HG02973 (cell line): Measurements from ENCODE around the gene RAB41.
"Not testable (repeated sequence)": the region's sequence is repeated elsewhere in the genome, so short reads cannot be mapped to it uniquely, and the experiment has no call there.

Experiments
- ATAC-seq: cut with Tn5 transposase; IDR thresholded peaks from one replicate; pipeline ENCODE4 v1.9.1; 2021; ENCODE audit warnings: moderate library complexity; ENCODE audit not compliant: unreplicated experiment

Gene RAB41

GRCh38 chrX:70281951-70282350 lies at the start of gene RAB41:
TSS of gene RAB41 (plus strand) at chrX:70282172. CDS start at chrX:70282218, 46 bp downstream.
- ATAC-seq = no peak

GRCh38 chrX:70234355-70234754 lies 47.6 kb upstream of the RAB41 start, which contains the start of gene AWAT1:
TSS of gene AWAT1 (plus strand) at chrX:70234655. CDS start at chrX:70234696, 41 bp downstream.
- ATAC-seq = no peak

- ATAC-seq = no peak
Measured at GRCh38 chrX:70240751-70241150, 41.2 kb upstream of the RAB41 start.

GRCh38 chrX:70241501-70241900 lies 40.5 kb upstream of the RAB41 start:
- no peak for ATAC-seq

GRCh38 chrX:70243601-70244000 lies 38.4 kb upstream of the RAB41 start:
- ATAC-seq = not testable (repeated sequence)

- ATAC-seq = no peak
Measured at GRCh38 chrX:70244881-70245280, 37.1 kb upstream of the RAB41 start.

- ATAC-seq = no peak
Measured at GRCh38 chrX:70247252-70247651, 34.7 kb upstream of the RAB41 start.

- no peak for ATAC-seq
Measured at GRCh38 chrX:70252491-70252890, 29.5 kb upstream of the RAB41 start.

- no peak for ATAC-seq
Measured at GRCh38 chrX:70253377-70254062, 28.5 kb upstream of the RAB41 start.

GRCh38 chrX:70254063-70254400 lies 27.9 kb upstream of the RAB41 start:
- no peak for ATAC-seq

GRCh38 chrX:70254909-70255308 lies 27.1 kb upstream of the RAB41 start:
- no peak for ATAC-seq

- no peak for ATAC-seq
Measured at GRCh38 chrX:70255452-70255851, 26.5 kb upstream of the RAB41 start.

- ATAC-seq = no peak
Measured at GRCh38 chrX:70257423-70258288, 24.3 kb upstream of the RAB41 start.

GRCh38 chrX:70260104-70260503 lies 21.9 kb upstream of the RAB41 start, which contains the start of gene P2RY4:
TSS of gene P2RY4 (minus strand) at chrX:70260204. CDS start at chrX:70259624, 580 bp downstream.
- ATAC-seq = no peak

- ATAC-seq = no peak
Measured at GRCh38 chrX:70262952-70263567, 18.9 kb upstream of the RAB41 start.

- no peak for ATAC-seq
Measured at GRCh38 chrX:70264784-70265183, 17.2 kb upstream of the RAB41 start.

GRCh38 chrX:70268034-70268433 lies 13.9 kb upstream of the RAB41 start, which contains the start of gene ARR3:
TSS of gene ARR3 (plus strand) at chrX:70268334. CDS start at chrX:70269386, 1,052 bp downstream.
- no peak for ATAC-seq

GRCh38 chrX:70274029-70274428 lies 7.9 kb upstream of the RAB41 start:
- ATAC-seq = not testable (repeated sequence)

GRCh38 chrX:70279081-70279480 lies 2.9 kb upstream of the RAB41 start:
- ATAC-seq = no peak

GRCh38 chrX:70280573-70280972 lies 1.4 kb upstream of the RAB41 start:
- no peak for ATAC-seq

- no peak for ATAC-seq
Measured at GRCh38 chrX:70289168-70289792, 7.3 kb downstream of the RAB41 start.
